Activated naive CD8-positive, alpha-beta T cell treated with anti-CD3 and anti-CD28 coated beads, Interleukin-2, amount 10 ng/mL, durations not matched to agents 7 days and 5 days (primary cell): ENCODE measurements around the gene CREB5. TPM values are rescaled to one million over a fixed set of nuclear protein-coding genes. Genes with fewer than 3 reads are reported as not detected.
"Not testable (repeated sequence)": the region's sequence is repeated elsewhere in the genome, so short reads cannot be mapped to it uniquely, and the experiment has no call there.

Experiments used
- ATAC-seq: fragments of 150-1000 bp; cut with Tn5 transposase; one replicate; pipeline ENCODE4 v1.10.0; 2021; ENCODE audit warnings: low read depth, moderate library complexity
- POLR2A ChIA-PET: fragments of 350-600 bp; sonication (Branson Sonifier 250); formaldehyde crosslinking; loops from one replicate; lab custom pipeline; 2021; ENCODE audit warnings: antibody characterized with exemption; lab: Charles Lee
- DNase-seq: peaks from one replicate; pipeline ENCODE4 v3.0.0; 2021
- H3K27ac Mint-ChIP-seq: one replicate; pipeline ENCODE4 v1.8.0; 2022; ENCODE audit warnings: mild to moderate bottlenecking, mixed read lengths
- H3K27me3 Mint-ChIP-seq: one replicate; pipeline ENCODE4 v1.8.0; 2022; ENCODE audit warnings: mild to moderate bottlenecking, moderate library complexity, mixed read lengths
- H3K36me3 Mint-ChIP-seq: one replicate; pipeline ENCODE4 v1.8.0; 2021; ENCODE audit warnings: mild to moderate bottlenecking, mixed read lengths
- H3K4me1 Mint-ChIP-seq: one replicate; pipeline ENCODE4 v1.8.0; 2021; ENCODE audit warnings: mixed read lengths
- H3K4me3 Mint-ChIP-seq: one replicate; pipeline ENCODE4 v1.8.0; 2022; ENCODE audit warnings: mild to moderate bottlenecking, moderate library complexity, mixed read lengths
- H3K9me3 Mint-ChIP-seq: one replicate; pipeline ENCODE4 v1.8.0; 2021; ENCODE audit warnings: mixed read lengths
- total RNA-seq, 2 experiments: library from RNA; stranded (reverse); gene quantifications; one replicate each; pipeline ENCODE4 v1.2.3, GENCODE V29; 2021

The CREB5 gene
- total RNA-seq, 2 experiments from 2014 or later: not detected

DNA sequence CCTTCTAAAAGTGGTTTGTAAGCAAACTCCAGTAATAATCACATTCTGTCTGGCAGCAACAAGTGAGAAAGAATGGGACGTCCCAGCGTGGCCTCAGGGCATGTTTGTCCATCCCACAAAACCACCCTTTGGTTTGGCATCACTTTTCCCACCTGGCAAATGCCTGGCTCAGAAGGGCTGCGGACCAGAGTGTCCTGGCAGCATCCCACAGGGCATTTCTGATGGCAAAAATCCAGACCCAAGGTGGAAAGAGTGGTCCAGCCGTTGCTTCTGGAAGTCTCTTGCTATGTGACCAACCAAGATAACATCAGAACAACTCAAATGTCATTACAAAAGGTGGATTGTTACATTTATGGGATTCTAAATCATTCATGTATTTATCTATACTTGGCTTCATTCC lies 174.4 kb downstream of the CREB5 start:
- peaks cover 4% of the 10 kb centered on the region for H3K27me3 Mint-ChIP-seq
- no peak overlapping the region for H3K27ac Mint-ChIP-seq
- POLR2A ChIA-PET: no interaction called here
- H3K9me3 Mint-ChIP-seq: no peaks in the 10 kb centered on the region
- peaks cover 49% of the 10 kb centered on the region for H3K4me1 Mint-ChIP-seq
- peaks cover 8% of the 10 kb centered on the region for H3K36me3 Mint-ChIP-seq
- DNase-seq (no peak), ATAC-seq (no peak)
- no peak overlapping the region for H3K4me3 Mint-ChIP-seq

DNA sequence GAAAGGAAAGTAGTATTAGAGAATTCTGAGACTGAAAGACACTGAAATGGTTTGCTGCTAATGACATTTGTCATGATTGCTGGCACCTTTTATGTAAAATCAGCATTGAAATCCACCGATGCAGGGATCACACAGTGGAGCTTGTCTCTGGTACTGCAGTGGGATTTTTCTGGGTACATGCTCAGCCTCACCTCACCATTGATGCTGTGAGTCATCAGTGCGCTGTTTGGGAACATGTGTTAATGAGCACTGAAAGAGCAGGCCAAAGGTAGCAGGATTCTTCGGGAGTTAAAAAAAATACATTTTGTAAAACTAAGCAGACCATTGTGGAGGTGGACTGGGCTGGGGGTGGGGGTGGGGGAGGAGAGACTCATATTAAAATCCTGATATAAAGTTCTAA lies 174.9 kb downstream of the CREB5 start:
- Mint-ChIP-seq H3K4me1 (peaks cover 48% of the 10 kb centered on the region), H3K36me3 (peaks cover 10% of the 10 kb centered on the region), H3K9me3 (no peaks in the 10 kb centered on the region), H3K27me3 (peaks cover 4% of the 10 kb centered on the region), H3K4me3 (peak overlapping the region; percentile 11), H3K27ac (no peak overlapping the region)
- POLR2A ChIA-PET: no interaction called here
- ATAC-seq: no peak
- no peak for DNase-seq

DNA sequence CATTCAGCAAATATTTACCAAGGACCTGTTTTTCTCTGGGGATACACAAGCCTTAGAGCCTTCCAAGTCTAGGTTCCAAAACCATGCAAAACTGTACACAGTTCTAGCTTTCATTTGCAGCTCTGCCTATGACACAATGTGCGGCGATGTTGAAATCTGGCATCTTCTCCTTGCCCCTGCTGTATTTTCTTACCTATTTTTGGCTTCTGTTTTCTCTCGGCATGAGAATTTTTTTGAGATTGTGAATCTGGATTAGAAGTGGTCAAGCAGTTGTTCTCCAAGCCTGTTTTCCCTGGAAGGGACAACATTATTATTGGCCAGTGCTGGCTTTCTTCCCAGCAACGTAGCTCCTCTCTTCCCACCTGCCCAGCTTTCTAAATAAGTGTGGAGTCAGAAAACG lies 176.3 kb downstream of the CREB5 start:
- Mint-ChIP-seq H3K4me1 (peaks cover 52% of the 10 kb centered on the region), H3K4me3 (no peak overlapping the region), H3K36me3 (peaks cover 13% of the 10 kb centered on the region), H3K27me3 (peaks cover 4% of the 10 kb centered on the region), H3K9me3 (no peaks in the 10 kb centered on the region), H3K27ac (no peak overlapping the region)
- DNase-seq (no peak), ATAC-seq (no peak)
- POLR2A ChIA-PET: no interaction called here

DNA sequence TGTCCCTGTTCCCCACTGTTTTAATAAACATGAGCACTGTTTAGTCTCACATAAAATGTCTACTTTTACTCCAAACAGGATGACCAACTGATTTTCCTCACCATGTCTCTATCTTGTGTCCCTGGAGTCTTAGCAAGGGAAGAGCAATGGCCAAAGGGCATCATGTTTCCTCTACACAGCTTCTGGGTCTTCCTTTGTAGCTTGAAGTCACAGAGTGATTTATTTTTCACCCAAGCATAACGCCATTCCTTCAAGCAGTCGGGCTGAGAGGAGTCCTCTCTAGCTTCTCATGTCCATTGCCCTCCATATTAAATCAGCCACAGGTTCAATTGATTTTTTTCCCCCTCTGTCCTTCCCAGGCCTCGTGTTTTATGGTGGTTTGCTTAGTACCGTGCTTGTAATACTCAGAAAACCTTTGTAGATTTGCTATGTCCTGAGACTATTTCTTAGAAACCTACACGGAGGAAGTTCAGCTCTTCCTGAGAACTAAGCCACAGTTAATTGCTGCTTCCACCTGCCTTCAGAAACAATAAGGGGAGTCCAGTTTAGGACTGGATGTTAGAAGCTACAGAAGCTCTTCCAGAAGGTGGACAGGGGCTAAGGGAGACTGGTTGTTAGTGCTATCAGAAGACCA lies 178.8 kb downstream of the CREB5 start:
- H3K27ac Mint-ChIP-seq: peak overlapping the region; percentile 80
- POLR2A ChIA-PET: interaction anchor here (0.9 to 2.0 kb wide), 2 partner anchors 10 to 15 kb away, joined by 3 to 12 read pairs; no protein-coding TSS in a partner anchor
- peak overlapping the region; percentile 83 for H3K4me3 Mint-ChIP-seq
- peaks cover 53% of the 10 kb centered on the region for H3K4me1 Mint-ChIP-seq
- peaks cover 1% of the 10 kb centered on the region for H3K9me3 Mint-ChIP-seq
- no peaks in the 10 kb centered on the region for H3K27me3 Mint-ChIP-seq
- DNase-seq (no peak), ATAC-seq (peak; percentile 78)
- peaks cover 15% of the 10 kb centered on the region for H3K36me3 Mint-ChIP-seq

- peak overlapping the region; percentile 83 for H3K4me3 Mint-ChIP-seq
- H3K27me3 Mint-ChIP-seq: no peaks in the 10 kb centered on the region
- peaks cover 1% of the 10 kb centered on the region for H3K9me3 Mint-ChIP-seq
- ATAC-seq (peak; percentile 43), DNase-seq (no peak)
- POLR2A ChIA-PET: interaction anchor here (2.0 kb wide), 1 partner anchor 10 kb away, joined by 12 read pairs; no protein-coding TSS in a partner anchor
- H3K4me1 Mint-ChIP-seq: peaks cover 53% of the 10 kb centered on the region
- H3K36me3 Mint-ChIP-seq: peaks cover 15% of the 10 kb centered on the region
- H3K27ac Mint-ChIP-seq: peak overlapping the region; percentile 80
These were observed 179.5 kb downstream of the CREB5 start for GRCh38 chr7:28591725-28592349.

- POLR2A ChIA-PET: no interaction called here
- Mint-ChIP-seq H3K9me3 (peaks cover 1% of the 10 kb centered on the region), H3K4me1 (peaks cover 44% of the 10 kb centered on the region), H3K36me3 (peaks cover 14% of the 10 kb centered on the region), H3K27ac (no peak overlapping the region), H3K4me3 (peak overlapping the region; percentile 83), H3K27me3 (no peaks in the 10 kb centered on the region)
- no peak for ATAC-seq
- DNase-seq: no peak
These were observed 180.5 kb downstream of the CREB5 start for GRCh38 chr7:28592861-28593260.

DNA sequence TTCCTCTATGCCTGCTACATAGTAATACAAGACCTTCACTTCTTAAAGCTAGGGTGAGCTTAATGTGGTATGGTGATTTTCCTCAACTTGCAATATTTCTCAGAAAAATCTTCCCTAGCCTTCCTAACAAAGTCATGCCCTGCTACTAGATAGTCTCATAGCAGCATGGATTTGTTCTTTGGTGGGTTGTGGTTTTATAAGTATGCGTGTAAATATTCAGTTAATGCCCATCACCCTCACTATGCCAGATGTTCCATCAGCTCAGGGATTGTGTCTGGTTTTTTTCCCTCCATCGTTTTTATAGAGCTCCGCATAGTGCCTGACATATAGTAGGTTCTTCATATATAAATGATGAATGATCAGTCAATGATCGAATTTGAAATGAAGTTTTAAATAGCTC lies 182.8 kb downstream of the CREB5 start:
- H3K4me1 Mint-ChIP-seq: peaks cover 39% of the 10 kb centered on the region
- no peak for ATAC-seq

DNA sequence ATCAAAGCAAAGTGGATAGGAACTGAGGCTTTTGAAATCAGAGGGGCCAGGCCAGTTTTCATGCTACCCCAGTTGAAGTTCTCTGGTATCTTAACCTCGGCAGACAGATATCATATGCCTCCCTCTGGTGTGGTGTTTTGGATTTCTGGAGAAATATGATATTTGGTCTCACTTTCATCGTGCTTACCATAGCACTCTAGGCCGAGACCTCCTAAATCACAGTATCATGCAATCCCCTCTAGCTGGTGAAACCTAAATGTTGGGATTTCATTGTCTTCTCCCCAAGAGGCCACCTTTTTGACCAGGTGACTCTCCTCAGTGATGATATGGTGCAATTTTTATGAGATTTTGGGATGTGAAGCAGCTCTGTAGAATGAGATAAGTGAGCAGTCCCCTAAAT lies 183.5 kb downstream of the CREB5 start:
- Mint-ChIP-seq H3K4me1 (peaks cover 36% of the 10 kb centered on the region), H3K36me3 (peaks cover 12% of the 10 kb centered on the region), H3K27ac (no peak overlapping the region), H3K4me3 (no peak overlapping the region), H3K9me3 (peaks cover 1% of the 10 kb centered on the region), H3K27me3 (peaks cover 4% of the 10 kb centered on the region)
- POLR2A ChIA-PET: no interaction called here
- ATAC-seq (no peak), DNase-seq (no peak)

More for the DNA sequence above, 182.8 kb downstream of the CREB5 start:
- Mint-ChIP-seq H3K4me3 (peak overlapping the region; percentile 11), H3K9me3 (peaks cover 1% of the 10 kb centered on the region), H3K27me3 (peaks cover under 1% of the 10 kb centered on the region), H3K27ac (peak overlapping the region; percentile 1), H3K36me3 (peaks cover 14% of the 10 kb centered on the region)
- DNase-seq: no peak
- POLR2A ChIA-PET: no interaction called here

- Mint-ChIP-seq H3K4me1 (peaks cover 30% of the 10 kb centered on the region), H3K36me3 (peaks cover 12% of the 10 kb centered on the region), H3K4me3 (no peak overlapping the region), H3K27me3 (peaks cover 4% of the 10 kb centered on the region), H3K9me3 (peaks cover 1% of the 10 kb centered on the region), H3K27ac (no peak overlapping the region)
- no peak for ATAC-seq
- POLR2A ChIA-PET: no interaction called here
- DNase-seq: no peak
These were observed 184.1 kb downstream of the CREB5 start for GRCh38 chr7:28596245-28596935.

DNA sequence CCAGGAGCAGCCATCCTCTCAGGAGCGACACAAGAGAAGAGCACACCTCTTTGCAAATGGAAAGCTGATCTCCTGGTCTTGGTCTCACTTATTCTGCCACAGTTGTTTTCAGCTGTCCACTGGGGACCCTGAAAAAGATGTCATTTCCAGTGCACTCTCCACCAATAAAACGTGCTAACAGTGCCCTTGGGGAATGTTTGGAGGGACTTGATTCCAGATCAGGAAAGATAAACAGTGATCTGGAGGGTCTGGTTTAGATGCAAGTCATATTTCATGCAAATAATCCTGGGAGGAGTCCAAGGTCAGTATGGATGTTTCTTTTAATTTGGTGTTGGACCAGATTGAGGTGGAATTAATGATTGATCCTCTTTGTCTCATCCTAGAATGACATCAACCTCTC lies 185.0 kb downstream of the CREB5 start:
- Mint-ChIP-seq H3K27ac (no peak overlapping the region), H3K9me3 (peaks cover 1% of the 10 kb centered on the region), H3K4me3 (no peak overlapping the region), H3K36me3 (peaks cover 10% of the 10 kb centered on the region), H3K27me3 (peaks cover 4% of the 10 kb centered on the region), H3K4me1 (peaks cover 24% of the 10 kb centered on the region)
- no peak for DNase-seq
- ATAC-seq: no peak
- POLR2A ChIA-PET: no interaction called here

DNA sequence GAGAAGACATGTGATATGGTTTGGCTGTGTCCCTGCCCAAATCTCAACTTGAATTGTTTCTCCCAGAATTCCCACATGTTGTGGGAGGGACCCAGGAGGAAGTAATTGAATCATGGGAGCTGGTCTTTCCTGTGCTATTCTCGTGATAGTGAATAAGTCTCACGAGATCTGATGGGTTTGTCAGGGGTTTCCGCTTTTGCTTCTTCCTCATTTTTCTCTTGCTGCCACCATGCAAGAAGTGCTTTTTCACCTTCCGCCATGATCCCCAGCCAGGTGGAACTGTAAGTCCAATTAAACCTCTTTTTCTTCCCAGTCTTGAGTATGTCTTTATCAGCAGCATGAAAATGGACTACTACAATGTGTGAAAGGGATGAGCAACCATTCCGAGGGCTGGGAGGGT lies 185.7 kb downstream of the CREB5 start:
- peaks cover 17% of the 10 kb centered on the region for H3K4me1 Mint-ChIP-seq
- H3K4me3 Mint-ChIP-seq, ATAC-seq, POLR2A ChIA-PET, H3K9me3 Mint-ChIP-seq, H3K27me3 Mint-ChIP-seq, H3K27ac Mint-ChIP-seq, H3K36me3 Mint-ChIP-seq, DNase-seq: not testable (repeated sequence)

GRCh38 chr7:28598586-28598985 lies 186.3 kb downstream of the CREB5 start:
- peaks cover 14% of the 10 kb centered on the region for H3K4me1 Mint-ChIP-seq
- H3K27me3 Mint-ChIP-seq: peaks cover 4% of the 10 kb centered on the region
- ATAC-seq (no peak), DNase-seq (no peak)
- H3K9me3 Mint-ChIP-seq: peaks cover 4% of the 10 kb centered on the region
- peaks cover 5% of the 10 kb centered on the region for H3K36me3 Mint-ChIP-seq
- no peak overlapping the region for H3K27ac Mint-ChIP-seq
- H3K4me3 Mint-ChIP-seq: no peak overlapping the region
- POLR2A ChIA-PET: interaction anchor here (0.6 kb wide), 1 partner anchor 18 kb away, joined by 3 read pairs; no protein-coding TSS in a partner anchor

- ATAC-seq (no peak), DNase-seq (no peak)
- Mint-ChIP-seq H3K4me3 (no peak overlapping the region), H3K4me1 (peaks cover 6% of the 10 kb centered on the region), H3K9me3 (peaks cover 3% of the 10 kb centered on the region), H3K27me3 (peaks cover 4% of the 10 kb centered on the region), H3K36me3 (peaks cover 2% of the 10 kb centered on the region), H3K27ac (no peak overlapping the region)
- POLR2A ChIA-PET: no interaction called here
These were observed 187.1 kb downstream of the CREB5 start for GRCh38 chr7:28599411-28599810.
